A549 (cell line): Measurements from ENCODE around the gene MON1B.

Source experiments
- CEBPB ChIP-seq, 2 experiments: fragments of >200 bp in 1 of 2; sonication (Bioruptor Twin) in 1 of 2; formaldehyde crosslinking in 1 of 2; IDR thresholded peaks; 2 replicates each; pipeline ENCODE4 v1.6.1; 2012 to 2016
- CTCF ChIP-seq: fragments of >200 bp; sonication (Bioruptor Twin); formaldehyde crosslinking; IDR thresholded peaks from 3 replicates; pipeline ENCODE4 v1.5.1; 2016
- MAX ChIP-seq: IDR thresholded peaks from 2 replicates; pipeline ENCODE4 v1.6.1; 2012
- POLR2A ChIP-seq: IDR thresholded peaks from 2 replicates; pipeline ENCODE4 v1.6.1; 2012; ENCODE audit warnings: mild to moderate bottlenecking, low read length
- POLR2AphosphoS2 ChIP-seq: conservative IDR thresholded peaks from 2 replicates; pipeline ENCODE4 v1.6.1; 2012; ENCODE audit warnings: low read length, improper control_type of control experiment, inconsistent platforms
- TF ChIP-seq, protein P1 (sequence below): fragments of >200 bp; sonication (Bioruptor Twin); formaldehyde crosslinking; IDR thresholded peaks from 3 replicates; pipeline ENCODE4 v1.6.1; 2016

DNA sequence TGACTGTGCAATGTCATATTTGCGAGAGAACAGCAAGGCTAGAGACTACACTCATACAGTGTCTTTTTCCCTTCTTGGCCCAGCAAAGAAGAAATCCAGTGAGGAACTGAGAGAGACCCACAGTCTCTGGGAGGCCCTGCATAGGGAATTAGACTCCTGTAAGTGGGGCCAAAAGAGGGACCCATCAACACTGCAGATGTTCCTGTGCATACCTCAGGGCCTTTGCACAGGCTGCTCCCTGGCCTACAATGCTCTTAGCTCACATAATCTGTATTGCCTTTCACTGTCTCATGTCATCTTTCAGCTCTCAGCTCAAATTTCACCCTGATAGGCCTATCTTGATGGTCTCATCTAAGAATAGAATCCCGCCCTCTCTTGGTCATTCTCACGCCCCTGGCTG, 17.4 kb downstream of the MON1B start:
- TF ChIP-seq, protein P1, sequence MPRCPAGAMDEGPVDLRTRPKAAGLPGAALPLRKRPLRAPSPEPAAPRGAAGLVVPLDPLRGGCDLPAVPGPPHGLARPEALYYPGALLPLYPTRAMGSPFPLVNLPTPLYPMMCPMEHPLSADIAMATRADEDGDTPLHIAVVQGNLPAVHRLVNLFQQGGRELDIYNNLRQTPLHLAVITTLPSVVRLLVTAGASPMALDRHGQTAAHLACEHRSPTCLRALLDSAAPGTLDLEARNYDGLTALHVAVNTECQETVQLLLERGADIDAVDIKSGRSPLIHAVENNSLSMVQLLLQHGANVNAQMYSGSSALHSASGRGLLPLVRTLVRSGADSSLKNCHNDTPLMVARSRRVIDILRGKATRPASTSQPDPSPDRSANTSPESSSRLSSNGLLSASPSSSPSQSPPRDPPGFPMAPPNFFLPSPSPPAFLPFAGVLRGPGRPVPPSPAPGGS: no peak
- TF ChIP-seq CTCF (no peak), CEBPB (IDR thresholded peaks at IDR 0.05) (no peak), POLR2AphosphoS2 (no peak), MAX (no peak), POLR2A (no peak)
